HG02884 (cell line): ENCODE results near the gene MGAT3.
A peak's percentile ranks its signal among the peaks of the same experiment; 100 is the strongest.
"Not testable (repeated sequence)": the region's sequence is repeated elsewhere in the genome, so short reads cannot be mapped to it uniquely, and the experiment has no call there.

Source experiments
- ATAC-seq: cut with Tn5 transposase; IDR thresholded peaks from one replicate; pipeline ENCODE4 v1.9.1; 2021; ENCODE audit warnings: mild to moderate bottlenecking, moderate library complexity; ENCODE audit not compliant: unreplicated experiment

Gene MGAT3

GRCh38 chr22:39489094-39490068 is 32.6 kb downstream of the MGAT3 start:
- ATAC-seq = no peak

DNA sequence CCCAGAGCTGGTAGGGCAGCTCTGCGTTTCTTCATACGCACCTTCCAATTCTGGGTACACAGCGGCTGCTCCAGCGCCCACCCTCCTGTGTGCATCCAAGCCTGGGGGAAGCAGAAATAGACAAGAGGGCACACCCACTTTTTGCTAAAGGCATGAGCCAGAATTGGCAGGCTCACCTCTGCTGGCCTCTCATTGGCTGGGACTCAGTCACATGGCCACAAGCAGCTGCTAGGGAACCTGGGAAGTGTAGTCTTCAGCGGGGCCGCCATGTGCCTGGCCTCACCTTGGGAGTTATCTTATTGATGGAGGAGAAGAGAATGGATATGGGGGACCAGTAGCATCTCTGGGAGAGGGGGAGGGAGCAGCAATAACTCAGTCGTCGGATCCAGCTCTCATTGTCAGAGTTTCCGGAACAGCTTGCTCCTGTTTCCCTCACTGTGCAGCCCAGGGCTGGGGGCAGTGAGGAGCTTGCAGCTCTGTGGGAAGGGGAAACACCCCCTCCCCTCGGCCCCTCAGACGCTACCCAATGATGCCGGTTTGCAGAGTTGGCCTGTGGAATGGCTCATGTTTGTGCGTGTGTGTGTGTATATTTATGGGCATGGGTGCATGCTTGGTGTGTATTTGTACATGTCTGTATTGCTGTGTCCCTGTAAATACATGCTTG is 33.5 kb downstream of the MGAT3 start:
- peak; percentile 75 for ATAC-seq

GRCh38 chr22:39490966-39491680 is 34.3 kb downstream of the MGAT3 start:
- ATAC-seq = no peak

GRCh38 chr22:39491696-39492095 is 34.9 kb downstream of the MGAT3 start:
- no peak for ATAC-seq

DNA sequence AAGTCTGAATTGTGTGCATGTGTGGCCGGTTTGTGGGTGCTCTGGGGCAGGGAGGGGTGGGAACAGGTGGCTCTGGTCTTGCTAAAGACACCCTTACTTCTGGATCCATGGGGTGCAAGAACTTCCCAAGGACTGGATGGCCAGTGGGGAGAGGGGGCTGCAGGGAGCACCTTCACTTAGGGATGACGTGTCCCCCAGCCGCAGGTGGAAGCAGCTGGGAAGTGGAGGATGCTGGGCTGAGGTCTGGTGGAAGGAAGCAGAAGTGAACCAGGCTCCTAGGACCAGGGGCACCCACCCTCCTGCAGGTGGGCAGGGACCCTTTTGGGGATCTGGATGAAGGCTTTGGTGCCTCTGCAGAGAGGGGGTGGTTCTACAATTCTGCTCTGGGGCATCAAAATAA is 35.4 kb downstream of the MGAT3 start:
- no peak for ATAC-seq

- no peak for ATAC-seq
Observed at GRCh38 chr22:39493759-39494158, 36.9 kb downstream of the MGAT3 start.

DNA sequence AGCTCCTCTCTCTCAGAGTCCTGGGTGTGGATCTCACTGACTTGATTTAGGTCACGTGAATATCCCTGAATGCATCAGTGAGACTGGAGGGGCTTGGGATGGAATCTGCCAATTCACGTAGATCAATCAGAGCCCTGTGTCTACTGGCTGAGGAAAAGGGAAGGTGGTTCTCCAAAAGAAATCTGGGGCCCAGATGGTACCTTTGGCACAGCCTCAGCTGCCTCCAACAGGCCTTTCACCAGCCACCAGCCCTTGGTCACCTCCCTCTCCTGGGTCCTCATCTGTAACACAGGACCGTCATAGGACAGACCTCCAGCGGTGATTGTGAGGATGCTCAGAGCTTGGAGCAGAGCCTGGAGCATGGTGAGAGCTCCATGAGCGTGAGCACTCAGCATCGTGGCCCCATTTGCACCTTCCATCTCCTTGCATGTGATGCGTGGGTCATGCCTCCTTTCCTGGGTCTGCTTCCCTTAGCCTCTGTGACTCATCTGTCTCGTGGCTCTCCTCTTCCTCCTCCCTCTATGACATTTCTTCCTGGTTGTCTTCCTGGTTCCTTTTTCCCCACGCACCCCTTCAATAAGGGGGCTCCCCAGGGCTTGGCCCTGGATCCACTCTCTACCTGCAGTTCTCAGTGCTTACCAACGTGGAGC is 37.8 kb downstream of the MGAT3 start:
- no peak for ATAC-seq

- ATAC-seq = no peak
Observed at GRCh38 chr22:39496131-39496838, 39.5 kb downstream of the MGAT3 start.

DNA sequence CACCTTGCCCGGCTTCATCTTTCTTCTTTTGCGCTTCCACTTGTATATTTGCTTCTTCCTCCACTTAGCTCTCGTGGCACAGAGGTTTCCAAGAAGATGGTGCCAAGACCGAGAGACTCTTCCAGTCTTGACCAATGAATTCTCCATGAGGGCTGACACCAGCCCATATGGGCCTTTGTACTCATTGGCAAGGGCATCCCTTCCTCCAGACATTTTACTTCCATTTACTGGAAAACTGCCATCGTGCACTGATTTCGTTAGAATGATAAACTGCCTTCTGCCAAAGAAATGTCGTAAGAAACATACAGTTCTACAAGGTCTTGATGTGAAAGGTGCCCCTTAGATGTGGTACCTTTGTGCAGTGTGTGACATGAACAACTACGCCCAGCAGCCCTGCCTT is 40.6 kb downstream of the MGAT3 start:
- ATAC-seq = no peak

DNA sequence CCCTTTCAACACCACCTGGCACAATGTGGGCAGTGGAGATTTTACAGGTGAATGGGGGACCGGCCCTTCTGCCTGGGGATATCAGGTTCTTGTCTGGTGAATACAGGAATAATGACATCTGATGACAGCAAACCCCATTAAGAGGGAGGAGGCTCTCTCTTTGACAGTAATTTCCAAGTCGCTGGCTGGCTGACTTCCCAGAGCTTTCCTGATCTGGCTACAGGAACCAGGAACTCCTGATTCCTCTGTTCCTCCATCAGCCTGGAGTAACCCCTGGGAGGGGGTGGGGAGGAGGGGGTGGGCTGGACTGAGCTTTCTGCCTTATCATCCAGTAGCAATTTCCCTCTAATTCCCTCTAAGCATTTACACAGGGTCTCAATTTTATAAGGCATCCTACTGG is 41.6 kb downstream of the MGAT3 start:
- no peak for ATAC-seq

GRCh38 chr22:39498802-39499201 is 42.0 kb downstream of the MGAT3 start:
- no peak for ATAC-seq

GRCh38 chr22:39500101-39500500 is 43.3 kb downstream of the MGAT3 start:
- ATAC-seq = no peak

GRCh38 chr22:39501644-39502108 is 44.9 kb downstream of the MGAT3 start:
- no peak for ATAC-seq

- peak; percentile 85 for ATAC-seq
Observed at GRCh38 chr22:39502109-39502788, 45.4 kb downstream of the MGAT3 start, which contains the start of gene MIEF1. Gene MIEF1, plus strand, starts transcription at chr22:39502290. Its CDS starts 9,005 bp downstream, at chr22:39511295.

- no peak for ATAC-seq
Observed at GRCh38 chr22:39502789-39503409, 46.1 kb downstream of the MGAT3 start.

- no peak for ATAC-seq
Observed at GRCh38 chr22:39503630-39504029, 46.8 kb downstream of the MGAT3 start.

DNA sequence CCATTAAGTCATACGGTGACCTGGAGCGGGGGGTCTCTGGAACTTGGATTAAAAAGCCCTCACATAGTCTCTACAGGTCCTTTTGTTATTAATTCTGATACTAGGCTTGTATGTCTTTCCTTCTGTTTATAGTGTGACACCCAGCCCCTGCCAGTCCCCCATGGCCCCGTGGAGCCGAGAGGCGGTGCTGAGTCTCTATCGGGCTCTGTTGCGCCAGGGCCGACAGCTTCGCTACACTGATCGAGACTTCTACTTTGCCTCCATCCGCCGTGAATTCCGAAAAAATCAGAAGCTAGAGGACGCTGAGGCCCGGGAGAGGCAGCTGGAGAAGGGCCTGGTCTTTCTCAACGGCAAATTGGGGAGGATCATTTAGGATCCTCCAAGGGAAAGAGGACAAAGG is 47.3 kb downstream of the MGAT3 start:
- no peak for ATAC-seq

GRCh38 chr22:39507021-39507420 is 50.2 kb downstream of the MGAT3 start:
- not testable (repeated sequence) for ATAC-seq

GRCh38 chr22:39508393-39508792 is 51.6 kb downstream of the MGAT3 start:
- no peak for ATAC-seq
